ENCODE measurements around the gene TTC28.
A peak's percentile ranks its signal among the peaks of the same experiment; 100 is the strongest.

Gene TTC28

GRCh38 chr22:28001171-28001835 lies 678.3 kb downstream of the TTC28 start:
- DNase-seq (ENCODE audit: low spot score) = no peak

DNA sequence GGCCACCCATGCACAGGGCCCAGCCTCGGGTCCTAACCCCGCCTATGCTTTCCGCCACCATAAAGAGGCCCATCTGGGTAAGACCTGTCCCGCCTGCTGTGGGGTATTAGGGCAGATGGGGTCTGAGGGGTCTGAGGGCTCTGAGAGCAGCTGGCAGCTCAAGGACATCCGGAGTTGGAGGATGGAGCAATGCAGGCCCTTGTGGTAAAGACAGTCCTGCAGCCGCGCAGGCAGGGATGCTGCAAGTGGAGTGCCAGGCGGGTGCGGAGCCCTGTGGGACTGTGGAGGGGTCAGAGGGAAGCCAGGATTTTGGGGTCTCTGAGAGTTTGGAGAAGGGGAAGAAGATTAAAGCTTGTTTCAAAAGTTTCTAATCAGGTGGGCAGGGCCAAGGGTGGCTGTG lies 679.3 kb downstream of the TTC28 start:
- no peak for DNase-seq (ENCODE audit: low spot score)

DNA sequence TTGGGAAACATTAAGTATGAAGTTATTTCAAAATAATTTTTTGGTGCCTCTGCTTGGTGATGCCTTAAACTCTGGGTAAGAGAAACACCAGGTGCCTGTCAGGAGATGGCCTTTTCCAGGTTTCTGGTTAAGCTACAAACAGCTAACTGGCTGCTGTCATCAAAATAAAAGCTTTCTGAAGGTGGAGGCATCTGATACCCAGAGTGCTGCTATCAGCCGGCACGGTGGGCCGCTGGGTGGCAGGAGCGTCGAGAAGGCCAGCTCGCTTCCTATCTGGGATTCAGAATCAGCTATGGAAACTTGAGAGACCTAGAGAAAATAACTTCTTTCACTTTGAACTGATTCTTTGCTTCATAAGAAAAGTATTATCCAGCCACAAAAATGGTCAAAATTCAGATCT lies 679.8 kb downstream of the TTC28 start:
- no peak for DNase-seq (ENCODE audit: low spot score)

DNA sequence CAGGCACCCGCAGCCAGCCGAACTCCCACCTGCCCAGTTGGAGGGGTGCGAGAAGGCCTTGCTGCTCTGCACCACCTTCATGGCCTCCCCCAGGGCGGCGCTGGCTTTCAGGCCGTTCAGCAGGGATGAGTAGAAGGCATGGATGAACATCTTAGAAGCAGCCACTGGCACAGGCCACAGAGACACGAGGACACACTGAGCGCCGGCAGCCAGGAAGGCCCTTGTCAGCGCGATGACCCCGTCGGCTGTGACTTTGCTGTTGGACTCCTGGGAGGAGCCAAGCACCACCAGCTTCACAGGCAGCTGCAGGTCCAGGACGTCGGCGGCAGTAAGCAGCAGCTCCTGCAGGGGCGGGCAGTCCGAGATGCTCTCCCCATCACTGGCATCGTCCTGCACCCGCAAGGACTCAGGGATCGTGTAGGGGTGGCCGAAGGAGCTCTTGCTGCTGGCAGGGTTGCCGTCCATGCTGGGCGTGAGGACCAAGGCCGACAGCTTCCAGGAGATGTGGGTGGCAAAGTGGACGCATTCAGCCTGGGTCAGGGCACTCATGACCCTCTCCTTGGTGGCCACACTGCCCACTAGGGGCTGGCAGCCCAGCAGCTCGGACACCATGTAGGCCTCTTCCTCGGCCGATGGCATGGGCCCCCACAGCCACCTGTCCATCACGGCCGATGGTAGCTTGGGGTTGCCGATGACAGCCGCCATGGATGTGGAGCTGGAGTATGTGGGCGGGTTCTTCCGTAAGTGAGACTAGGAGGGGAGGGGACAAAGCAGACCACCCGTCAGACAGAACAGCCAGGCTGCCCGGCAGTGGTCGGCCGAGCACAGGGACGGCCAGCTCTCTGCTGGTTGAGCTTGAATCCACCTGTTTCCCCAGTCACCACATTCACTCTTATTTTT lies 680.9 kb downstream of the TTC28 start:
- no peak for DNase-seq (ENCODE audit: low spot score)

GRCh38 chr22:27997538-27997937 lies 682.1 kb downstream of the TTC28 start:
- no peak for DNase-seq (ENCODE audit: low spot score)

- DNase-seq (ENCODE audit: low spot score) = no peak
These were observed 682.7 kb downstream of the TTC28 start for GRCh38 chr22:27996981-27997380.

GRCh38 chr22:27996529-27996925 lies 683.1 kb downstream of the TTC28 start:
- no peak for DNase-seq (ENCODE audit: low spot score)

GRCh38 chr22:27995801-27996528 lies 683.7 kb downstream of the TTC28 start:
- no peak for DNase-seq (ENCODE audit: low spot score)

- no peak for DNase-seq (ENCODE audit: low spot score)
These were observed 684.9 kb downstream of the TTC28 start for GRCh38 chr22:27994481-27995331.

GRCh38 chr22:27993774-27994350 lies 685.8 kb downstream of the TTC28 start:
- no peak for DNase-seq (ENCODE audit: low spot score)

- no peak for DNase-seq (ENCODE audit: low spot score)
These were observed 686.4 kb downstream of the TTC28 start for GRCh38 chr22:27993201-27993635.

DNA sequence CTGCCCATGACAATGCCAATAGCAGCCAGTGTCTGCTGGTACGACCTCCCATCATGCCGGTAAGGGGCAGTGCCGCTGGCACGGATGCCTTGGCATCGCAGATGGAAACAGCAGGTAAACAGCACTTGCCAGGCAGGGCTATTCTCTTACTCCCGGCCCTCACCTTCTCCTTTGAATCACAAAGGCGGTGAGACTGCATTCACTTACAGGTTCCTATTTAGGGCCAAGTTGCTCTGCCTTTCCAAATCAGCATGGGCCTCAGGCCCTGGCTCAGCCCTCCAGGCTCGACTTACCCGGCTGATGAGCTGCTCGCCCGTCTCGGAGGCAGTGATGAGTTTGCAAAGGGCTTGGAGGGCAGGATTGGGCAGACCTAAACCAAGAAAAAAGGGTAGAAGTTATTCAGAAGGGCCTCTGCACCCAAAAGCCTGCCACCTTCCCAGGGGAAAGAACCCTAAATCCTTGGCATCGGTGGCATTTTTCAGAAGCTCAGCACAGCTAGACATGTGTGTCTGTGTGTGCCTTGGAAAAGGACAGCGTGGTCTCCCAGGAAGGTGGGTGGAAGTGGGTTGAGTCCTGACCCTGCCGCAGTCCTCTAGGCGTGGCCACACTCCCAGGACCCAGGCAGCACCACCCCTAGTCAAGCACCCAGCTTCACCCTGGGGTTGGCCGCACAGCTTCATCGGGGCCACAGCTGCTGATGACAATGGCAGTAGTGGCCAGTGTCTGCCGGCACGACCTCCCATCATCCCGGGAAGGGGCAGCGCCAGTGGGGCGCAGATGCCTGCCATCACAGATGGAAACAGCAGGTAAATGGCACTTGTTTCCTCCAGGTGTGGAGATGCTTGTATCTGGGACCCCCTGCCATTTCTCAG lies 687.1 kb downstream of the TTC28 start:
- DNase-seq (ENCODE audit: low spot score) = no peak

DNA sequence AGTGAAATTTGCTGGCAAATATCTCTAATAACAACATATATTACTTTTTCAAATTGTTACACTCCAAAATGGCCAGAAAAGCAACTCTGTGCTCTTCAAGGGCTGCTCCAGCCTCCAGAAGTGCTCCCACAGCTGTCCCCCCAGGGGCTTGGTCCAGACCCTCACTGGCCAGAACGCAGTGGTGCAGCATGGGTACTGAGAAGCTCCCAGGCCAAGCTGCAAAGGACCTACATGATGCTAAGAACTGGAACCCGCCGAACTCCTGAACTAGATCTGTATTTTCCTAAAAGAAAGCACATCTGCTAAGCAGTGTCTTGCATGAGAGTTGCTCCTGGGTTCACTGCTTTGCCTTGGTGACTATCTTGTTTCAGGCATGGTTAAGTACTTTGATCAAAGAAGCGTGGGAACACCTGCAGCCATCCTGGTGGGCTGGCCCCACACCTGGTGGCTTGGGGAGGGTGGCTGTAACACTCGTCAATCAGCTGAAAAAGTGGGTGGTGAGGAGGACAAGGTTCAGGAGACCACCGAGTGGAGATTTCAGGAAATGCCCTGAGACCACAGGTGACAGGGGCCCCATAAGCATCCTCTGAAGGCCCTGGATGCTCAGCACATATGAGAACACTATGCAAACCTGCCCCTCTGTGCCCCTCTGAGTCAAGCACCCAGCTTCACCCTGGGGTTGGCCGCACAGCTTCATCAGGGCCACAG lies 687.9 kb downstream of the TTC28 start:
- DNase-seq (ENCODE audit: low spot score) = no peak

- peak; percentile 89 for DNase-seq (ENCODE audit: low spot score)
These were observed 688.8 kb downstream of the TTC28 start for GRCh38 chr22:27990879-27991278.

DNA sequence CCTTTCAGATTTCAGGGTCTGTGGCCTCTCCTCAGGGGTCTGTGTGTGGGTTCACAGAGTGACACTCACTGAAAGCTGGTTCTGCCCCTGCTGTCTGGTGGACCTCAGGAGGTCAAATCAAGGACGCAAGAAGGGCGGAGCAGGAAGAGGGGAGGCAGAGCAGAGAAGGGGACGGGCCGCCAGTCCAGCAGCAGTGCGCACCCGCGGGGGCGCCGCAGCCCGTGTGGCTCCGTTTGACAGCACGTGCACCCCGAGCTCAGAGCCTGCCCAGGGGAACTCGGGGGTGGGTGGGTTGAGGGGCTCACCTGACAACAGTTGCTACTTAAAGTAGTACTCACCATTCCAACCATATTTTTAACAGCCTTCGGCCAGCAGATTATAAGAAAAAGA lies 689.2 kb downstream of the TTC28 start:
- DNase-seq (ENCODE audit: low spot score) = no peak

GRCh38 chr22:27989758-27990450 lies 689.7 kb downstream of the TTC28 start:
- no peak for DNase-seq (ENCODE audit: low spot score)

GRCh38 chr22:27988704-27989103 lies 690.9 kb downstream of the TTC28 start:
- DNase-seq (ENCODE audit: low spot score) = no peak

DNA sequence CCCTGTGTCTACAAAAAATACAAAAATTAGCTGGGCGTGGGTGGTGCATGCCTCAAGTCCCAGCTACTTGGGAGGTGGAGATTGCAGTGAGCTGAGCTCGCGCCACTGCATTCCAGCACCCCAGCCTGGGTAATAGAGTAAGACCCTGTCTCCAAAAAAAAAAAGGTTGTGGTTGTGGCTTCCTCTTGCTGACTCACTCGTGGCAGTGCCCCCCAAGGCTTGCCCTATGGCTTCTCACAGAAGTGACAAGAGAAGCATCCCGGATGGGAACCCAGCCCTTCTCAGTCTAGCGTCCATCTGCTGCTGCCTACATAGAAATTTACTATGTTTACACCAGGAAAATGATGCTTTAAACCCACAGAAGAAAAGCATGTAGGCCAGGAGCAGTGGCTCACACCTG lies 692.1 kb downstream of the TTC28 start:
- no peak for DNase-seq (ENCODE audit: low spot score)

DNA sequence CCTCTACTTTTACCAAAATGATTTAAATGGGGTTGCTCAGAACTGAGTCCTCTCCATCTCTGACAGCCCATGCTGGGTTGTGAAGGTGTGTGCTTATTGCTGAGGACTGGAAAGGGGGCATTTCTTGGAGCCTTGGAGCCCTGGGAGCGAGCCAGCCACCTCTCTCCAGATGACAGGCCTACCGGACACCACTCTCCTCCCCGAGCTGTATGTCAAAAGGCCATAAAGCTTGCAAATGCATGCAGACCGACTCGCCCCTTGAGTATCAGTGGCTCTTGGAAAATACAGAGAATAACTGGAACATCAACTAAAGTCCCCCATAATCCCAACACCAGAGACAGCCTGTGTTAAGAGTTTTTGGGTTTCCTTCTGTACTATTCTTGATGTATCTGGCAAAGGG lies 692.7 kb downstream of the TTC28 start:
- DNase-seq (ENCODE audit: low spot score) = no peak
